Naive thymus-derived CD4-positive, alpha-beta T cell (primary cell): ENCODE results near the gene MYBPC2. TPM values are rescaled to one million over a fixed set of nuclear protein-coding genes. Genes with fewer than 3 reads are reported as not detected.

Source experiments
- ATAC-seq: fragments of 150-1000 bp; cut with Tn5 transposase; 2 replicates; pipeline ENCODE4 v1.10.0; 2021; ENCODE audit warnings: mild to moderate bottlenecking, moderate library complexity
- CTCF ChIA-PET: fragments of 350-600 bp; sonication (Branson Sonifier 250); formaldehyde crosslinking; loops from one replicate; lab custom pipeline; 2021; ENCODE audit warnings: antibody characterized with exemption; lab: Charles Lee
- POLR2A ChIA-PET: fragments of 350-600 bp; sonication (Branson Sonifier 250); formaldehyde crosslinking; loops from one replicate; lab custom pipeline; 2021; ENCODE audit warnings: antibody characterized with exemption, inconsistent platforms; lab: Charles Lee
- DNase-seq, 9 donors: peaks; one replicate each; pipeline versions ENCODE4 v3.0.0 to v3.0.0-alpha.2; 2020 to 2022; ENCODE audit warnings: mixed read lengths in 1 of 9
- H3K27ac ChIP-seq: one replicate; pipeline ENCODE4 v1.7.0; 2013; ENCODE audit warnings: mild to moderate bottlenecking, low read depth, low read length, moderate library complexity
- H3K27me3 ChIP-seq, 2 donors: one replicate each; pipeline ENCODE4 v1.7.0; 2013; ENCODE audit warnings: low read length in 2 of 2, mild to moderate bottlenecking in 2 of 2, moderate library complexity in 2 of 2; ENCODE audit not compliant: control insufficient read depth in 2 of 2, insufficient read depth in 2 of 2
- H3K36me3 ChIP-seq, 3 experiments: 1 replicate in 2 of 3; 2 replicates in 1 of 3; pipeline ENCODE4 v1.7.0; 2013; ENCODE audit warnings: low read length in 3 of 3, mild to moderate bottlenecking in 3 of 3, moderate library complexity in 1 of 3; ENCODE audit not compliant: insufficient read depth in 3 of 3, control insufficient read depth in 2 of 3
- H3K4me1 ChIP-seq, 2 donors: one replicate each; pipeline ENCODE4 v1.7.0; 2013; ENCODE audit warnings: low read length in 2 of 2, mild to moderate bottlenecking in 2 of 2, moderate library complexity in 1 of 2; ENCODE audit not compliant: control insufficient read depth in 2 of 2, insufficient read depth in 2 of 2
- H3K4me3 ChIP-seq: 2 replicates; pipeline ENCODE4 v1.7.0; 2013; ENCODE audit warnings: mild to moderate bottlenecking, low read length
- H3K9me3 ChIP-seq, 3 experiments: 1 replicate in 2 of 3; 2 replicates in 1 of 3; pipeline ENCODE4 v1.7.0; 2013; ENCODE audit warnings: low read length in 3 of 3; ENCODE audit not compliant: control insufficient read depth in 2 of 3
- H3K27ac Mint-ChIP-seq, 9 donors: one replicate each; pipeline ENCODE4 v1.8.0; 2020 to 2022; ENCODE audit warnings: mixed read lengths in 9 of 9, mild to moderate bottlenecking in 8 of 9, moderate library complexity in 5 of 9, inconsistent platforms in 2 of 9
- H3K27me3 Mint-ChIP-seq, 5 donors: one replicate each; pipeline ENCODE4 v1.8.0; 2021 to 2022; ENCODE audit warnings: mixed read lengths in 5 of 5, mild to moderate bottlenecking in 1 of 5
- H3K36me3 Mint-ChIP-seq, 5 donors: one replicate each; pipeline ENCODE4 v1.8.0; 2020 to 2022; ENCODE audit warnings: mixed read lengths in 5 of 5, mild to moderate bottlenecking in 3 of 5, inconsistent platforms in 1 of 5
- H3K4me1 Mint-ChIP-seq, 7 donors: one replicate each; pipeline ENCODE4 v1.8.0; 2020 to 2022; ENCODE audit warnings: mixed read lengths in 7 of 7, mild to moderate bottlenecking in 3 of 7, inconsistent platforms in 1 of 7
- H3K4me3 Mint-ChIP-seq, 10 donors: one replicate each; pipeline ENCODE4 v1.8.0; 2020 to 2022; ENCODE audit warnings: mild to moderate bottlenecking in 10 of 10, mixed read lengths in 10 of 10, moderate library complexity in 6 of 10, inconsistent platforms in 2 of 10
- H3K9me3 Mint-ChIP-seq, 11 donors: one replicate each; pipeline ENCODE4 v1.8.0; 2020 to 2022; ENCODE audit warnings: mixed read lengths in 11 of 11, mild to moderate bottlenecking in 4 of 11, inconsistent platforms in 1 of 11, moderate library complexity in 1 of 11
- intact Hi-C, 2 donors: fragments of 100-400 bp; cut with micrococcal nuclease; formaldehyde crosslinking; loops; one replicate each; pipeline ENCODE4 v1.15.1; 2023
- polyA plus RNA-seq, 2 donors: library from polyadenylated mRNA; unstranded; fragments of 300-500 nt; fragmentation: Illumina TruSeq; gene quantifications; one replicate each; pipeline ENCODE4 v1.2.3, GENCODE V29; 2021
- total RNA-seq, 6 experiments: library from RNA in 5 of 6; stranded (reverse) in 5 of 6; gene quantifications; 1 replicate in 5 of 6; 2 replicates in 1 of 6; pipeline ENCODE4 v1.2.3 and lab custom pipeline; 2021 to 2026

The MYBPC2 gene
- total and polyA plus RNA-seq, 7 experiments from 2014 or later, result 0.39 to 0.92 TPM; not detected in 5

GRCh38 chr19:50419022-50419579 is 13.6 kb upstream of the MYBPC2 start:
- H3K27ac Mint-ChIP-seq, result peak overlapping the region in 1 of 9 donors; percentile 36
- CTCF ChIA-PET, result no interaction called here
- H3K27ac ChIP-seq, result no peak overlapping the region
- intact Hi-C loops, result no loop called here
- peak overlapping the region in 1 of 10 donors; percentile 11 for H3K4me3 Mint-ChIP-seq
- no peaks in the 10 kb centered on the region for H3K4me1 ChIP-seq
- no peak for ATAC-seq
- peaks cover 11 to 20% (median 13%) of the 10 kb centered on the region in 7 donors for H3K4me1 Mint-ChIP-seq
- H3K4me3 ChIP-seq, result no peak overlapping the region
- peaks cover 8 to 33% (median 23%) of the 10 kb centered on the region in 5 donors for H3K27me3 Mint-ChIP-seq
- no peak for DNase-seq
- no peaks in the 10 kb centered on the region for H3K9me3 ChIP-seq
- no peaks in the 10 kb centered on the region for H3K36me3 ChIP-seq
- H3K27me3 ChIP-seq, result no peaks in the 10 kb centered on the region
- POLR2A ChIA-PET, result no interaction called here
- peaks cover 0 to 10% (median 4%) of the 10 kb centered on the region in 5 donors for H3K36me3 Mint-ChIP-seq
- peaks cover 0 to 3% (median 0%) of the 10 kb centered on the region in 11 donors for H3K9me3 Mint-ChIP-seq

- intact Hi-C loops, result no loop called here
- H3K36me3 ChIP-seq, result no peaks in the 10 kb centered on the region
- no peaks in the 10 kb centered on the region for H3K27me3 ChIP-seq
- Mint-ChIP-seq H3K4me3 (no peak overlapping the region), H3K4me1 (peaks cover 11 to 20% (median 13%) of the 10 kb centered on the region in 7 donors), H3K27ac (peak overlapping the region in 1 of 9 donors; percentile 36), H3K27me3 (peaks cover 8 to 34% (median 23%) of the 10 kb centered on the region in 5 donors), H3K36me3 (peaks cover 0 to 10% (median 4%) of the 10 kb centered on the region in 5 donors), H3K9me3 (peaks cover 0 to 3% (median 0%) of the 10 kb centered on the region in 11 donors)
- H3K4me1 ChIP-seq, result no peaks in the 10 kb centered on the region
- DNase-seq (no peak), ATAC-seq (no peak)
- ChIA-PET POLR2A (no interaction called here), CTCF (no interaction called here)
- no peak overlapping the region for H3K27ac ChIP-seq
- no peaks in the 10 kb centered on the region for H3K9me3 ChIP-seq
- no peak overlapping the region for H3K4me3 ChIP-seq
These were observed 13.1 kb upstream of the MYBPC2 start for GRCh38 chr19:50419580-50420035.

GRCh38 chr19:50420127-50420526 is 12.6 kb upstream of the MYBPC2 start:
- POLR2A ChIA-PET, result no interaction called here
- H3K27me3 ChIP-seq, result no peaks in the 10 kb centered on the region
- no peak for DNase-seq
- H3K27ac Mint-ChIP-seq, result peak overlapping the region in 1 of 9 donors; percentile 15
- H3K9me3 ChIP-seq, result no peaks in the 10 kb centered on the region
- H3K4me3 Mint-ChIP-seq, result peak overlapping the region in 1 of 10 donors; percentile 27
- peaks cover 0 to 3% (median 0%) of the 10 kb centered on the region in 11 donors for H3K9me3 Mint-ChIP-seq
- no peak for ATAC-seq
- no peak overlapping the region for H3K27ac ChIP-seq
- CTCF ChIA-PET, result interaction anchor here (0.6 kb wide), 1 partner anchor 59 kb away, joined by 3 read pairs; no protein-coding TSS in a partner anchor
- H3K36me3 ChIP-seq, result no peaks in the 10 kb centered on the region
- peaks cover 0 to 10% (median 4%) of the 10 kb centered on the region in 5 donors for H3K36me3 Mint-ChIP-seq
- intact Hi-C loops, result no loop called here
- H3K27me3 Mint-ChIP-seq, result peaks cover 8 to 34% (median 23%) of the 10 kb centered on the region in 5 donors
- H3K4me3 ChIP-seq, result no peak overlapping the region
- no peaks in the 10 kb centered on the region for H3K4me1 ChIP-seq
- H3K4me1 Mint-ChIP-seq, result peaks cover 11 to 20% (median 13%) of the 10 kb centered on the region in 7 donors

GRCh38 chr19:50420808-50421207 is 11.9 kb upstream of the MYBPC2 start:
- Histone ChIP-seq H3K4me1 (no peaks in the 10 kb centered on the region), H3K36me3 (no peaks in the 10 kb centered on the region), H3K4me3 (no peak overlapping the region), H3K9me3 (no peaks in the 10 kb centered on the region), H3K27me3 (no peaks in the 10 kb centered on the region), H3K27ac (no peak overlapping the region)
- H3K27ac Mint-ChIP-seq, result no peak overlapping the region
- intact Hi-C loops, result no loop called here
- peaks cover 11 to 20% (median 13%) of the 10 kb centered on the region in 7 donors for H3K4me1 Mint-ChIP-seq
- peaks cover 0 to 10% (median 4%) of the 10 kb centered on the region in 5 donors for H3K36me3 Mint-ChIP-seq
- peaks cover 8 to 34% (median 23%) of the 10 kb centered on the region in 5 donors for H3K27me3 Mint-ChIP-seq
- peaks cover 0 to 3% (median 0%) of the 10 kb centered on the region in 11 donors for H3K9me3 Mint-ChIP-seq
- CTCF ChIA-PET, result interaction anchor here (0.6 kb wide), 1 partner anchor 60 kb away, joined by 3 read pairs; no protein-coding TSS in a partner anchor
- H3K4me3 Mint-ChIP-seq, result no peak overlapping the region
- POLR2A ChIA-PET, result no interaction called here
- ATAC-seq, result no peak
- no peak for DNase-seq

GRCh38 chr19:50422397-50423278 is 10.1 kb upstream of the MYBPC2 start:
- H3K9me3 ChIP-seq, result no peaks in the 10 kb centered on the region
- no peaks in the 10 kb centered on the region for H3K27me3 ChIP-seq
- no peaks in the 10 kb centered on the region for H3K4me1 ChIP-seq
- ChIA-PET CTCF (no interaction called here), POLR2A (no interaction called here)
- ATAC-seq (no peak), DNase-seq (no peak)
- no peaks in the 10 kb centered on the region for H3K36me3 ChIP-seq
- H3K27ac ChIP-seq, result no peak overlapping the region
- Mint-ChIP-seq H3K4me3 (no peak overlapping the region), H3K27me3 (peaks cover 8 to 37% (median 23%) of the 10 kb centered on the region in 5 donors), H3K9me3 (peaks cover 0 to 3% (median 0%) of the 10 kb centered on the region in 11 donors), H3K4me1 (peaks cover 11 to 17% (median 13%) of the 10 kb centered on the region in 7 donors), H3K27ac (no peak overlapping the region), H3K36me3 (peaks cover 0 to 10% (median 4%) of the 10 kb centered on the region in 5 donors)
- H3K4me3 ChIP-seq, result no peak overlapping the region
- intact Hi-C loops, result no loop called here

- peaks cover 8 to 34% (median 23%) of the 10 kb centered on the region in 5 donors for H3K27me3 Mint-ChIP-seq
- DNase-seq, result no peak
- peaks cover 0 to 3% (median 0%) of the 10 kb centered on the region in 11 donors for H3K9me3 Mint-ChIP-seq
- ChIA-PET CTCF (no interaction called here), POLR2A (no interaction called here)
- H3K4me1 Mint-ChIP-seq, result peaks cover 11 to 16% (median 13%) of the 10 kb centered on the region in 7 donors
- ATAC-seq, result no peak
- H3K27ac ChIP-seq, result no peak overlapping the region
- H3K27me3 ChIP-seq, result no peaks in the 10 kb centered on the region
- no peak overlapping the region for H3K4me3 ChIP-seq
- H3K9me3 ChIP-seq, result no peaks in the 10 kb centered on the region
- H3K36me3 ChIP-seq, result no peaks in the 10 kb centered on the region
- H3K4me1 ChIP-seq, result peaks cover 0 to 5% of the 10 kb centered on the region in 2 donors
- peaks cover 0 to 10% (median 4%) of the 10 kb centered on the region in 5 donors for H3K36me3 Mint-ChIP-seq
- no peak overlapping the region for H3K27ac Mint-ChIP-seq
- no peak overlapping the region for H3K4me3 Mint-ChIP-seq
- intact Hi-C loops, result no loop called here
These were observed 9.2 kb upstream of the MYBPC2 start for GRCh38 chr19:50423279-50424113.
